ENCODE data around the gene SEPTIN11. TPM values are rescaled to one million over a fixed set of nuclear protein-coding genes. Genes with fewer than 3 reads are reported as not detected.

SEPTIN11 gene
- total RNA-seq, 1 donor from 2014 or later: 22.4 TPM

DNA sequence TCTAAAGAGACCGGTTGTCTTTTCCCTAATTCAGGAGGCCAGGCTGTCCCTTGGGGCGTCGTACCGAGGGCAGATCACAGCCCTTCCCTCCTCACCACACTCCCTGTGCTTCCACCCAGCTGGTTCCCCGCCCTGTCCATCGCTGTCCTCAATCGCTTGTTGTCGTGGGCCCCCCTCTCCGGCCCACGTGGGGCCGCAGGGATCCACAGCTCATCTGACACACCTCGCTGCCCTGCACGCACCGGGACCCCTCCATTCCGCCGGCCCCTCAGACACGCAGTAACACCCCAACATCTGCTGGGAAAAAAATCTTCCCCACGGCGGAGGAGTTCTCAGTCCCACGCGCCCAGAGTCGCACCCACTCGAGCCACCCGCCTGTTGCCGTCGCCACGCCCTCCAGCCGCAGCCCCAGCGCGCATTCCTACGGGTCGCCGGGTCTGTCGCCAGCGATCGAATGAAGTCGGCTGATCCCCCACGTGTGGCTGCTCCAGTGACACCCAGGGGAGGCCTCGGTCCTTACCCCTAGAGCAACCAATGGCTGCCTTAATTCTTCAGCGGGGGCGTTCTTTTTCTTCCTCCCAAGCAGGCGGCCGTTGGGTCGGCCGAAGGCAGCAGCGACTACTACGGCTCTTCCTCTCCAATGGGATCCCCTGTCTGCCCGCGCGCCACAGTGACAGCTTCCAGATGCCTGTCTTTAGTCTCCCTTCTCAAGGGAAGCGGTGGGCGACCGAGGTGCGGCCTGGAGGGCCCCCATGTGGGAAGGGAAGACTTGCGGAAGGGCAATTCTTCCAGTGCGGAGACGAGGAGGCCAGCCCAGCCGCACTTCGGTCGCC, 893 bp upstream of the SEPTIN11 start:
- ChIA-PET POLR2A (interaction anchor here (1.1 to 3.3 kb wide), 4 partner anchors 127 to 913 kb away, joined by 3 to 9 read pairs (median 6); partner anchors contain the start of gene CCNI), CTCF (no interaction called here)
- DNase-seq: peak; percentile 56
- Mint-ChIP-seq H3K4me3 (peak overlapping the region; percentile 90), H3K36me3 (ENCODE audit: low read depth) (peaks cover 4% of the 10 kb centered on the region), H3K9me3 (no peaks in the 10 kb centered on the region), H3K27me3 (no peaks in the 10 kb centered on the region), H3K4me1 (peaks cover 15% of the 10 kb centered on the region), H3K27ac (peak overlapping the region; percentile 56)
- intact Hi-C loops (cut with micrococcal nuclease): loop anchor here (1.0 to 10.0 kb wide), 5 partner anchors 96 to 800 kb away; partner anchors contain the start of genes CCNG2 and NUP54
- TF ChIP-seq, protein P1, sequence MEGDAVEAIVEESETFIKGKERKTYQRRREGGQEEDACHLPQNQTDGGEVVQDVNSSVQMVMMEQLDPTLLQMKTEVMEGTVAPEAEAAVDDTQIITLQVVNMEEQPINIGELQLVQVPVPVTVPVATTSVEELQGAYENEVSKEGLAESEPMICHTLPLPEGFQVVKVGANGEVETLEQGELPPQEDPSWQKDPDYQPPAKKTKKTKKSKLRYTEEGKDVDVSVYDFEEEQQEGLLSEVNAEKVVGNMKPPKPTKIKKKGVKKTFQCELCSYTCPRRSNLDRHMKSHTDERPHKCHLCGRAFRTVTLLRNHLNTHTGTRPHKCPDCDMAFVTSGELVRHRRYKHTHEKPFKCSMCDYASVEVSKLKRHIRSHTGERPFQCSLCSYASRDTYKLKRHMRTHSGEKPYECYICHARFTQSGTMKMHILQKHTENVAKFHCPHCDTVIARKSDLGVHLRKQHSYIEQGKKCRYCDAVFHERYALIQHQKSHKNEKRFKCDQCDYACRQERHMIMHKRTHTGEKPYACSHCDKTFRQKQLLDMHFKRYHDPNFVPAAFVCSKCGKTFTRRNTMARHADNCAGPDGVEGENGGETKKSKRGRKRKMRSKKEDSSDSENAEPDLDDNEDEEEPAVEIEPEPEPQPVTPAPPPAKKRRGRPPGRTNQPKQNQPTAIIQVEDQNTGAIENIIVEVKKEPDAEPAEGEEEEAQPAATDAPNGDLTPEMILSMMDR (IDR thresholded peaks at IDR 0.05): no peak
- peak; percentile 50 for ATAC-seq (ENCODE audit: low read depth)

- Mint-ChIP-seq H3K4me3 (peak overlapping the region; percentile 90), H3K9me3 (no peaks in the 10 kb centered on the region), H3K27ac (peak overlapping the region; percentile 68), H3K27me3 (no peaks in the 10 kb centered on the region), H3K36me3 (ENCODE audit: low read depth) (peaks cover 4% of the 10 kb centered on the region), H3K4me1 (peaks cover 15% of the 10 kb centered on the region)
- ChIA-PET CTCF (no interaction called here), POLR2A (interaction anchor here (0.6 to 3.3 kb wide), 5 partner anchors 125 to 911 kb away, joined by 3 to 9 read pairs (median 4); partner anchors contain the start of gene CCNI)
- TF ChIP-seq, protein P1 (IDR thresholded peaks at IDR 0.05): no peak
- peak; percentile 40 for DNase-seq
- peak; percentile 14 for ATAC-seq (ENCODE audit: low read depth)
- intact Hi-C loops (cut with micrococcal nuclease): loop anchor here (5.0 kb wide), 1 partner anchor 738 kb away; the partner anchor contains the start of gene SCARB2
These were observed 752 bp downstream of the SEPTIN11 start for GRCh38 chr4:76950052-76950955.

DNA sequence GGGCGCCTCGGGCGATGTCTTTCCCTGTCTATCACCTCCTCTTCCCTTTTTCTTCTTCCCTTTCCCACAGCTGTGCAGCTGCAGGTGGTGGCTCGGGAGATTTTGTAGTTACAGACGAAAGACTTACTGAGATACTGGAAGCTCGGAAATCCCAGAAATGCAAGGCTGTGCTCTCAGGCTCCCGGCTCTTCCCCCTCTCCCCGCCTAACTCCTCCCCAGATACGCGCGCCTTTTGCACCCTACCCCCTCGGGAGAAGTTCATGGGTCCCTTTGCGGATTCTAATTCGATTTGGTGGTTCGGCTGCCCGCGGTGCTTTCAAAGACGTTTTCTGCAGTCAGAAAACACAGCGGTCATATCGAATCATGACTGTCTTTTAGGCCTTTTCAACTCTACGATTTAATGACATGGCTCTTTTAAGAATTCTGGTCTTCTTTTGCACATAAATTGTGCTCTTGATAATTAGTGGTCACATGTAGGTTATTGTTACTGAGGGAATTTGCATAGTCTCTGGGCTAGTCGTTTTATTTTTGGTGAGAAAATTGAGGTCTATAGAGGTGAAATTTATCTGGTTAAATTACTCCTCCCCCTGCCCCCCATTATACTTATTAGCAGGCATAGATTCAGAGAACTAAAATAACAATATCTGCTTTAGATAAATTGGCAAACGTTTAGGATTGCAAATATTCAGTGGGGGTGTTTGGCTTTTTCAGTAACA, 1.6 kb downstream of the SEPTIN11 start:
- POLR2A ChIA-PET: interaction anchor here (3.3 kb wide), 1 partner anchor 124 kb away, joined by 9 read pairs; the partner anchor contains the start of gene CCNI
- Mint-ChIP-seq H3K27ac (peak overlapping the region; percentile 9), H3K9me3 (no peaks in the 10 kb centered on the region), H3K4me3 (peak overlapping the region; percentile 90), H3K27me3 (no peaks in the 10 kb centered on the region), H3K4me1 (peaks cover 15% of the 10 kb centered on the region), H3K36me3 (ENCODE audit: low read depth) (peaks cover 4% of the 10 kb centered on the region)
- CTCF ChIA-PET: no interaction called here
- TF ChIP-seq, protein P1 (IDR thresholded peaks at IDR 0.05): no peak
- no peak for ATAC-seq (ENCODE audit: low read depth)
- intact Hi-C loops (cut with micrococcal nuclease): loop anchor here (5.0 kb wide), 1 partner anchor 739 kb away; the partner anchor contains the start of gene SCARB2
- no peak for DNase-seq

DNA sequence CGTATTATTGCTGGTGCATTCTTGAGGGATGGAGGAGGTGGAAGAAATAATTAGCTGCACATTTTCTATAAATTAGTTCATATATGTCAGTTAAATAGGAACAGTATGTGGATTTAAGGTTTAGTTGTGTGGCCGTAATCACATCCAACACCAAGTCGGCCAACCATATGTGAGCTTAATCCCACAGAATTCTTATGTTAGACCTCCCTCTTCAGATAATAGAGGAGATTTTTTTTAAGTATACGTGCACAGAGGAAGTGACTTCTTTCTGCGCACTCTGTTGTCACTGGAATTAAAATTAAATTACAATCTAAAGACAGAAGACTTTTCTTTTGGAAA, 2.1 kb downstream of the SEPTIN11 start:
- CTCF ChIA-PET: no interaction called here
- Mint-ChIP-seq H3K4me1 (peaks cover 15% of the 10 kb centered on the region), H3K36me3 (ENCODE audit: low read depth) (peaks cover 4% of the 10 kb centered on the region), H3K4me3 (peak overlapping the region; percentile 90), H3K9me3 (no peaks in the 10 kb centered on the region), H3K27ac (no peak overlapping the region), H3K27me3 (no peaks in the 10 kb centered on the region)
- no peak for ATAC-seq (ENCODE audit: low read depth)
- intact Hi-C loops (cut with micrococcal nuclease): loop anchor here (2.0 to 5.0 kb wide), 2 partner anchors 33 to 739 kb away; partner anchors contain the start of gene SCARB2
- POLR2A ChIA-PET: interaction anchor here (3.3 kb wide), 1 partner anchor 124 kb away, joined by 9 read pairs; the partner anchor contains the start of gene CCNI
- TF ChIP-seq, protein P1 (IDR thresholded peaks at IDR 0.05): no peak
- no peak for DNase-seq

Data from activated B cell treated with CpG ODN at 0.5 μM for 24 hours (primary cell).